ENCODE data around the gene TTC19. TPM values are rescaled to one million over a fixed set of nuclear protein-coding genes. Genes with fewer than 3 reads are reported as not detected.
A peak's percentile ranks its signal among the peaks of the same experiment; 100 is the strongest.

The TTC19 gene
- total RNA-seq, 1 donor = 41.0 TPM

GRCh38 chr17:15981208-15981607 lies 18.4 kb upstream of the TTC19 start:
- TF ChIP-seq CTCF (IDR thresholded peaks at IDR 0.05; ENCODE audit: insufficient read depth, low read depth, low read length) = no peak
- DNase-seq (ENCODE audit: low read depth) = no peak
- H3K4me3 ChIP-seq (ENCODE audit: low read depth, low read length) = no peak overlapping the region

DNA sequence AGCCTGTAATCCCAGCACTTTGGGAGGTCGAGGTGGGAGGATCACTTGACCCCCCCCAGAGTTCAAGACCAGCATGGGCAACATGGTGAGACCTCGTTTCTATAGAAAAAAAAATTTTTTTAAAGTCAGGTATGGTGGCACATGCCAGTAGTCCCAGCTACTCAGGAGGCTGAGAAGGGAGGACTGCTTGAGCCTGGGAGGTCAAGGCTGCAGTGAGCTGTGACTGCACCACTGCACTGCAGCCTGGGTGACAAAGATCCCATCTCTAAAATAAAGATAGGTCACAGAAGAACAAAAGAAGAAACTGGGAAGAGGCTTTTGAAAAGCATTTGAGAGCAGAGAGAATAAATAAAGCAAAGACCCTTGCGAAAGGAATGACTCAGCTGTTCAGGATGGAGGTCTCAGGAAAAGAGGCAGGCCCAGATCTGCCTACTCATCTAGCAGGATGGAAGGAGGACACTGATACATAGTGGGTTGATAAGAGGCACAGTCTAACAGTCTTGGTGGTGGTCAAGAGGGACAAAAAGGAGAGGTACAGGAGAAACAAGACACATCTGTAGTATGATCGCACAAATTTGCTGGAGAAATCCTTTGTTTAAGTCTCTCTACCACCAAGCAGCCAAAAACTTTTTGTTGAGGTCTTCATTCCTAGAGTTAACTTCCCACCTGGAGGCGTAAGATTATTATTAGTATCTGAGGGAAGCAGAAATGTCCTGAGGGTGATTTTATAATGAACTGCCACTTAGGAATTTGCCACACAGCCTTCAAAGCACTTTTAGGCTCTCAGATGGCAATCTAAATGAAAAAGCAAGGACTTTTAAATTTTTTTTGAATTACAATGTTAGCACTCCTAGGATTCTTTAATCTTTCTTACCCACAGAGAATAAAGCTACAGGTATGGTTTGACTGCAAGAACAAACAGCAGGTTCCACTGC lies 17.7 kb upstream of the TTC19 start:
- no peak overlapping the region for H3K4me3 ChIP-seq (ENCODE audit: low read depth, low read length)
- no peak for TF ChIP-seq CTCF (IDR thresholded peaks at IDR 0.05; ENCODE audit: insufficient read depth, low read depth, low read length)
- peak; percentile 67 for DNase-seq (ENCODE audit: low read depth)

GRCh38 chr17:15996322-15996721 lies 3.3 kb upstream of the TTC19 start:
- DNase-seq (ENCODE audit: low read depth) = no peak
- TF ChIP-seq CTCF (IDR thresholded peaks at IDR 0.05; ENCODE audit: insufficient read depth, low read depth, low read length) = no peak
- H3K4me3 ChIP-seq (ENCODE audit: low read depth, low read length) = no peak overlapping the region

DNA sequence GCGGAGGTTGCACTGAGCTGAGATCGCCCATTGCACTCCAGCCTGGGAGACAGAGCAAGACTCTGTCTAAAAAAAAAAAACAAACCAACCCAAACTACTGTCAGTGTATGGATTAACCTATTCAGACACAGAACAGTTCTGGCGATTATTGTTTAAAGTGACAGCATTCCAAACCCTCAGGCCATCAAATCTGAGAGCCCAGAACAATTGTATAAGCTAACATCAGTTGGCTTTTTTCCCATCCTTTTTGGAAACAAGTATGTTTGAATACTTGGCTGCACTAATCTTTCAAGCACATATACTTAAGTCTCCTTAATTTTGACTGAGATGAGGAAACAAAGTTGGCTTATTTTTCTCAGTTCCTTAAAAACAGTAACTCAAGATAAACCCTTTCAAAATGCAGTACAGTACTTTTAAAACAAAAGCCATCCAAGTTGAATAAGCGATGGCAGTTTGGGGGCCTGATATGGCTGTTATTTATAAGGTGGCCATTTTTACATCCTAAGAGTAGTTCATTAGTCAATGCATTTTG lies 1.5 kb upstream of the TTC19 start:
- TF ChIP-seq CTCF (IDR thresholded peaks at IDR 0.05; ENCODE audit: insufficient read depth, low read depth, low read length) = no peak
- DNase-seq (ENCODE audit: low read depth) = no peak
- no peak overlapping the region for H3K4me3 ChIP-seq (ENCODE audit: low read depth, low read length)

- no peak for TF ChIP-seq CTCF (IDR thresholded peaks at IDR 0.05; ENCODE audit: insufficient read depth, low read depth, low read length)
- H3K4me3 ChIP-seq (ENCODE audit: low read depth, low read length) = peak overlapping the region; percentile 76
- DNase-seq (ENCODE audit: low read depth) = peak; percentile 44
Observed at GRCh38 chr17:15999974-16000827, 577 bp downstream of the TTC19 start.

GRCh38 chr17:16001226-16001897 lies 1.7 kb downstream of the TTC19 start:
- peak overlapping the region; percentile 76 for H3K4me3 ChIP-seq (ENCODE audit: low read depth, low read length)
- TF ChIP-seq CTCF (IDR thresholded peaks at IDR 0.05; ENCODE audit: insufficient read depth, low read depth, low read length) = no peak
- no peak for DNase-seq (ENCODE audit: low read depth)
